ENCODE results near the gene DDX28.
A peak's percentile ranks its signal among the peaks of the same experiment; 100 is the strongest.
"Not testable (repeated sequence)": the region's sequence is repeated elsewhere in the genome, so short reads cannot be mapped to it uniquely, and the experiment has no call there.

The DDX28 gene

GRCh38 chr16:68037841-68038597 lies 15.0 kb upstream of the DDX28 start:
- DNase-seq (ENCODE audit: low read depth): no peak

- no peak for DNase-seq (ENCODE audit: low read depth)
These were observed 12.2 kb upstream of the DDX28 start for GRCh38 chr16:68035227-68035626.

- no peak for DNase-seq (ENCODE audit: low read depth)
These were observed 10.1 kb upstream of the DDX28 start for GRCh38 chr16:68033101-68033500.

GRCh38 chr16:68031951-68032350 lies 8.9 kb upstream of the DDX28 start:
- no peak for DNase-seq (ENCODE audit: low read depth)

GRCh38 chr16:68030108-68030507 lies 7.1 kb upstream of the DDX28 start:
- DNase-seq (ENCODE audit: low read depth): not testable (repeated sequence)

GRCh38 chr16:68028996-68029395 lies 6.0 kb upstream of the DDX28 start:
- no peak for DNase-seq (ENCODE audit: low read depth)

- DNase-seq (ENCODE audit: low read depth): no peak
These were observed 729 bp downstream of the DDX28 start for GRCh38 chr16:68022278-68022727.

- DNase-seq (ENCODE audit: low read depth): no peak
These were observed 1.5 kb downstream of the DDX28 start for GRCh38 chr16:68021490-68021889.

- DNase-seq (ENCODE audit: low read depth): no peak
These were observed 3.8 kb downstream of the DDX28 start for GRCh38 chr16:68019167-68019680.

GRCh38 chr16:68015681-68016080 lies 7.4 kb downstream of the DDX28 start, which contains the start of gene DPEP2NB:
Gene DPEP2NB (minus strand): TSS chr16:68015911. CDS start chr16:68015770, 141 bp downstream.
- no peak for DNase-seq (ENCODE audit: low read depth)

- no peak for DNase-seq (ENCODE audit: low read depth)
These were observed 9.6 kb downstream of the DDX28 start for GRCh38 chr16:68013440-68013839.

- not testable (repeated sequence) for DNase-seq (ENCODE audit: low read depth)
These were observed 13.2 kb downstream of the DDX28 start for GRCh38 chr16:68009872-68010271.

GRCh38 chr16:68009157-68009735 lies 13.8 kb downstream of the DDX28 start:
- DNase-seq (ENCODE audit: low read depth): no peak

GRCh38 chr16:68005786-68006286 lies 17.2 kb downstream of the DDX28 start:
- DNase-seq (ENCODE audit: low read depth): no peak

GRCh38 chr16:68005211-68005610 lies 17.8 kb downstream of the DDX28 start:
- DNase-seq (ENCODE audit: low read depth): no peak

- DNase-seq (ENCODE audit: low read depth): peak; percentile 22
These were observed 20.0 kb downstream of the DDX28 start for GRCh38 chr16:68003031-68003430.

GRCh38 chr16:68000450-68000849 lies 22.6 kb downstream of the DDX28 start:
- no peak for DNase-seq (ENCODE audit: low read depth)

GRCh38 chr16:67999985-68000384 lies 23.0 kb downstream of the DDX28 start:
- DNase-seq (ENCODE audit: low read depth): no peak

- DNase-seq (ENCODE audit: low read depth): not testable (repeated sequence)
These were observed 24.0 kb downstream of the DDX28 start, which contains the start of gene DPEP2 for GRCh38 chr16:67998779-67999688. Gene DPEP2 (minus strand): TSS chr16:67999484. CDS start chr16:67993212, 6,272 bp downstream.

GRCh38 chr16:67998231-67998778 lies 24.7 kb downstream of the DDX28 start:
- not testable (repeated sequence) for DNase-seq (ENCODE audit: low read depth)

- DNase-seq (ENCODE audit: low read depth): no peak
These were observed 26.4 kb downstream of the DDX28 start for GRCh38 chr16:67996666-67997065.

- DNase-seq (ENCODE audit: low read depth): peak; percentile 6
These were observed 27.6 kb downstream of the DDX28 start for GRCh38 chr16:67995423-67995822.

Data from HS-5 (cell line).